K562 (cell line): ENCODE measurements around the gene AQP6. TPM values are rescaled to one million over a fixed set of nuclear protein-coding genes. Genes with fewer than 3 reads are reported as not detected.

ENCODE experiments used
- ATAC-seq: fragments of 200-7000 bp; cut with Tn5 transposase; 3 replicates; pipeline ENCODE4 v1.9.1; 2020; ENCODE audit warnings: moderate library complexity
- BruUV-seq: library from RNA; stranded (reverse); fragments of 400-500 nt; replicated peaks from 2 replicates; lab custom pipeline; 2021; lab: Mats Ljungman, UMichigan
- CTCF ChIA-PET: fragments of 300-600 bp; formaldehyde crosslinking; extraction: SDS; loops from one replicate; lab custom pipeline; 2021; ENCODE audit warnings: low intra/inter-chr PET ratio; lab: Yijun Ruan, JAX
- POLR2A ChIA-PET: fragments of 300-600, 350-650 bp; sonication (Branson Sonifier 250); formaldehyde crosslinking; extraction: SDS; loops from one replicate; lab custom pipeline; 2021; ENCODE audit warnings: antibody characterized with exemption, inconsistent platforms; lab: Yijun Ruan, JAX
- DNase-seq, 4 experiments: peaks; one replicate each; pipeline versions ENCODE4 v3.0.0 to v3.0.0-alpha.2; 2011 to 2018; ENCODE audit warnings: low spot score in 3 of 4, mixed read lengths in 3 of 4; ENCODE audit errors: extremely low read depth in 1 of 4
- FAIRE-seq: peaks from 2 replicates; lab custom pipeline; 2011; peaks lifted over from hg19 to GRCh38; lab: Jason Lieb, UNC
- H2AFZ ChIP-seq: 2 replicates; pipeline ENCODE4 v1.6.0; 2011; ENCODE audit warnings: low read depth, low read length, control low read depth, inconsistent platforms
- H3K27ac ChIP-seq: fragments of 200-600 bp; 3 replicates; pipeline ENCODE4 v1.8.0; 2011; ENCODE audit warnings: low read depth, mild to moderate bottlenecking, control low read depth, inconsistent platforms, low read length, moderate library complexity, mixed read lengths; ENCODE audit errors: extremely low read depth
- H3K27me3 ChIP-seq, 2 experiments: fragments of 300-600 bp in 1 of 2; 2 replicates in 1 of 2; 3 replicates in 1 of 2; pipeline versions ENCODE4 v1.6.0 to v1.8.0; 2011; ENCODE audit warnings: inconsistent platforms in 2 of 2, low read length in 2 of 2, mild to moderate bottlenecking in 1 of 2, mixed read lengths in 1 of 2, moderate library complexity in 1 of 2; ENCODE audit not compliant: control insufficient read depth in 2 of 2, insufficient read depth in 2 of 2
- H3K36me3 ChIP-seq: fragments of 300-600 bp; 3 replicates; pipeline ENCODE4 v1.8.0; 2011; ENCODE audit warnings: mild to moderate bottlenecking, low read length, inconsistent platforms; ENCODE audit not compliant: control insufficient read depth, insufficient read depth
- H3K4me1 ChIP-seq, 2 experiments: fragments of 200-600 bp in 1 of 2; replicated peaks in 1 of 2; 2 replicates in 1 of 2; 3 replicates in 1 of 2; pipeline versions ENCODE4 v1.5.1 to v1.8.0; 2011; ENCODE audit warnings: inconsistent platforms in 2 of 2, low read length in 2 of 2, mild to moderate bottlenecking in 1 of 2, mixed read lengths in 1 of 2, moderate library complexity in 1 of 2; ENCODE audit not compliant: control insufficient read depth in 2 of 2, insufficient read depth in 2 of 2
- H3K4me2 ChIP-seq: 2 replicates; pipeline ENCODE4 v1.6.1; 2011; ENCODE audit warnings: low read length, control low read depth, inconsistent platforms, mixed read lengths; ENCODE audit not compliant: insufficient read depth
- H3K4me3 ChIP-seq: fragments of 200-600 bp; sonication (generic), shearing (Covaris generic); 2 replicates; pipeline ENCODE4 v1.5.1; 2016; ENCODE audit warnings: control low read depth, inconsistent platforms
- H3K79me2 ChIP-seq: fragments of 200-600 bp; 3 replicates; pipeline ENCODE4 v1.8.0; 2011; ENCODE audit warnings: low read length, inconsistent platforms; ENCODE audit not compliant: control insufficient read depth, insufficient read depth
- H3K9ac ChIP-seq, 2 experiments: 2 replicates each; pipeline versions ENCODE4 v1.6.0 to v1.6.1; 2011; ENCODE audit warnings: low read depth in 2 of 2, low read length in 2 of 2, control low read depth in 1 of 2, inconsistent platforms in 1 of 2, mild to moderate bottlenecking in 1 of 2, mixed read lengths in 1 of 2; ENCODE audit not compliant: insufficient read depth in 1 of 2
- H3K9me1 ChIP-seq: one replicate; pipeline ENCODE4 v1.6.0; 2011; ENCODE audit warnings: inconsistent platforms, mild to moderate bottlenecking, low read length, moderate library complexity; ENCODE audit not compliant: control insufficient read depth, insufficient read depth
- H3K9me3 ChIP-seq: replicated peaks from 2 replicates; pipeline ENCODE4 v1.5.1; 2011; ENCODE audit warnings: low read depth, low read length, inconsistent platforms; ENCODE audit not compliant: control insufficient read depth, insufficient read depth
- H4K20me1 ChIP-seq: replicated peaks from 2 replicates; pipeline ENCODE4 v1.6.1; 2011; ENCODE audit warnings: low read length, inconsistent platforms, mixed read lengths; ENCODE audit not compliant: control insufficient read depth, insufficient read depth
- EGR1 ChIP-seq: fragments of 450-650 bp; conservative IDR thresholded peaks from 2 replicates; pipeline ENCODE4 v1.6.1; 2017; ENCODE audit warnings: mild to moderate bottlenecking
- EHMT2 ChIP-seq: fragments of 450-650 bp; IDR thresholded peaks from 2 replicates; pipeline ENCODE4 v1.6.1; 2018; ENCODE audit warnings: antibody characterized with exemption
- FOXJ3 ChIP-seq: sonication (generic); formaldehyde crosslinking; IDR thresholded peaks from 2 replicates; pipeline ENCODE4 v1.4.0; 2020; ENCODE audit warnings: mild to moderate bottlenecking, missing genetic modification reagents
- FOXK2 ChIP-seq, 2 experiments: fragments of 450-650 bp; IDR thresholded peaks in 1 of 2; conservative IDR thresholded peaks in 1 of 2; 2 replicates each; pipeline ENCODE4 v1.6.1; 2016; ENCODE audit warnings: low read depth in 2 of 2, mild to moderate bottlenecking in 1 of 2
- HOXB6 ChIP-seq: fragments of 250-450 bp; sonication (Bioruptor Pico); IDR thresholded peaks from 2 replicates; pipeline ENCODE4 v1.5.1; 2022; ENCODE audit warnings: mild to moderate bottlenecking, borderline replicate concordance
- L3MBTL2 ChIP-seq: fragments of 450-650 bp; IDR thresholded peaks from 2 replicates; pipeline ENCODE4 v1.6.1; 2016; ENCODE audit warnings: mild to moderate bottlenecking, moderate library complexity
- NFIC ChIP-seq: fragments of 450-650 bp; IDR thresholded peaks from 2 replicates; pipeline ENCODE4 v1.6.1; 2017; ENCODE audit warnings: mild to moderate bottlenecking, inconsistent platforms
- PHF21A ChIP-seq: fragments of 450-650 bp; IDR thresholded peaks from 2 replicates; pipeline ENCODE4 v1.6.1; 2017; ENCODE audit warnings: low read depth, borderline replicate concordance
- PRPF4 ChIP-seq: fragments of 200-400 bp; formaldehyde crosslinking; IDR thresholded peaks from one replicate; pipeline ENCODE4 v1.6.1; 2017; ENCODE audit warnings: low read length, low read depth, mild to moderate bottlenecking; ENCODE audit not compliant: insufficient read depth, poor library complexity, severe bottlenecking
- RAD21 ChIP-seq, 2 experiments: fragments of 250-450 bp in 1 of 2; fragments of 450-650 bp in 1 of 2; sonication (Bioruptor Pico) in 1 of 2; formaldehyde crosslinking in 1 of 2; IDR thresholded peaks in 1 of 2; conservative IDR thresholded peaks in 1 of 2; 2 replicates each; pipeline versions ENCODE4 v1.4.0 to v1.8.0; 2020 to 2022; ENCODE audit warnings: mild to moderate bottlenecking in 2 of 2, moderate library complexity in 1 of 2
- SPI1 ChIP-seq: IDR thresholded peaks from 2 replicates; pipeline ENCODE4 v1.6.1; 2011; ENCODE audit warnings: low read depth, low read length, control low read depth, borderline replicate concordance
- VEZF1 ChIP-seq: fragments of 200-800 bp; sonication (Bioruptor generic); IDR thresholded peaks from 2 replicates; pipeline ENCODE4 v1.6.1; 2017; ENCODE audit warnings: missing genetic modification characterization, missing compliant biosample characterization
- ZKSCAN1 ChIP-seq: fragments of 150-350 bp; IDR thresholded peaks from 2 replicates; pipeline ENCODE4 v1.6.1; 2016; ENCODE audit warnings: low read depth, low read length
- ZNF165 ChIP-seq: fragments of 250-450 bp; sonication (Bioruptor Pico); IDR thresholded peaks from 2 replicates; pipeline ENCODE4 v1.4.0; 2020; ENCODE audit warnings: borderline replicate concordance
- ZNF263 ChIP-seq: sonication (generic); formaldehyde crosslinking; IDR thresholded peaks from 2 replicates; pipeline ENCODE4 v1.8.0; 2022; ENCODE audit warnings: mild to moderate bottlenecking, missing genetic modification reagents, borderline replicate concordance
- ZNF695 ChIP-seq: fragments of 450-650 bp; formaldehyde crosslinking; IDR thresholded peaks from 2 replicates; pipeline ENCODE4 v1.4.0; 2020; ENCODE audit warnings: mild to moderate bottlenecking, moderate library complexity
- WGBS: fragments of 100-300 bp; shearing (Covaris generic); methylation state at CpG from one replicate; pipeline ENCODE4 v1.1.6; 2016; ENCODE audit warnings: low coverage, mixed read lengths; ENCODE audit not compliant: insufficient coverage; ENCODE audit errors: missing lambda C conversion rate; 5-methylcytosine and 5-hydroxymethylcytosine counted together
- in situ Hi-C: fragments of 300-500 bp; cut with MboI; formaldehyde crosslinking; loops from 4 replicates; pipeline ENCODE4 v1.15.0; 2018; ENCODE audit warnings: inconsistent platforms, mixed read lengths
- intact Hi-C: fragments of 100-400 bp; cut with micrococcal nuclease; formaldehyde crosslinking; loops from 2 replicates; pipeline ENCODE4 v1.14.2; 2022
- polyA plus RNA-seq, 8 experiments: library from polyadenylated mRNA; depleted of rRNA in 4 of 8; stranded (reverse) in 5 of 8; unstranded in 3 of 8; fragments of >200 nt; fragmentation: Nextera tagmentation in 2 of 8; fragmentation: Illumina TruSeq in 1 of 8; extraction: Ambion mirVana in 2 of 8; extraction: Trizol in 1 of 8; gene quantifications; 2 replicates each; pipeline versions ENCODE4 v1.2.1 to v1.2.3, GENCODE V29; 2011 to 2014; ENCODE audit warnings: inconsistent platforms in 1 of 8, missing spikeins in 1 of 8
- total RNA-seq, 7 experiments: library from RNA; depleted of rRNA in 6 of 7; stranded (reverse); fragments of >200 nt in 6 of 7; fragmentation: Illumina TruSeq in 2 of 7; extraction: Trizol in 2 of 7; gene quantifications; 2 replicates each; pipeline versions ENCODE4 v1.2.1 to v1.2.3, GENCODE V29; 2011 to 2021; ENCODE audit warnings: low replicate concordance in 1 of 7
- TF ChIP-seq, protein P1 (sequence below): fragments of 450-650 bp; formaldehyde crosslinking; IDR thresholded peaks from 2 replicates; pipeline ENCODE4 v1.4.0; 2022; ENCODE audit warnings: missing genetic modification characterization
- TF ChIP-seq, protein P2 (sequence below): IDR thresholded peaks from 2 replicates; pipeline ENCODE4 v1.6.1; 2012; ENCODE audit warnings: low read depth, low read length, improper control_type of control experiment, borderline replicate concordance

Gene AQP6
- total and polyA plus RNA-seq, 9 of the 15 experiments (the other 6 are each of a cell fraction or from before 2014, with no cell fraction given) = 0.05 to 0.12 TPM; not detected in 7

DNA sequence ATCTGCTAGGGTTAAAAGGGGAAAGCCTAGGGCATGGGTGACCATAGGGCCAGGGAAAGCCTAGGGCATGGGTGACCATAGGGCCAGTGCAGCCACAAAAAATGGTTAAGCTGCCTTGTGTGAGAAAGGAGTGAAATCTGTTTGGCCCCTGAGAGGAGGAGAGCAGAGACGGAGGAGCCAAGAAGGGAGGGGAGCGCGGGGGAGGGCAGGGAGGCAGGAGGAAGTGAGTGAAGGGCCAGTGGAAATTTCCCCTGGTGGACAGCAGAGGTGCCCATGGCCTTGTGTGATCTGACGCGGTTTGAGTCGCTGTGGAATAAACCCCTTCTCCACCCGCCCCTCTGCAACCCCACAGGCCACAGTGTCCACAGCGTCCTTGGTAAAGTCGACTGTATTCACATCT lies 618 bp upstream of the AQP6 start:
- no peak overlapping the region for H3K9ac ChIP-seq
- 8% methylated on average over 5 of the region's 9 CpGs for WGBS
- no peaks in the 10 kb centered on the region for H3K79me2 ChIP-seq
- BruUV-seq = no TSS peak
- no peaks in the 10 kb centered on the region for H3K36me3 ChIP-seq
- H3K4me2 ChIP-seq = no peak overlapping the region
- FAIRE-seq (no peak), DNase-seq (peak in 1 of 4 experiments; percentile 25), ATAC-seq (no peak)
- no peak overlapping the region for H2AFZ ChIP-seq
- peaks cover 28 to 65% of the 10 kb centered on the region in 2 experiments; a peak in 4 of 5 replicates for H3K27me3 ChIP-seq
- intact Hi-C loops = no loop called here
- in situ Hi-C loops = loop anchor here (5.0 kb wide), 1 partner anchor 95 kb away; no protein-coding TSS in a partner anchor
- H4K20me1 ChIP-seq = peaks cover 18% of the 10 kb centered on the region
- H3K4me1 ChIP-seq = peaks cover 2 to 45% of the 10 kb centered on the region in 2 experiments; a peak in 4 of 5 replicates
- no peak overlapping the region for H3K27ac ChIP-seq
- ChIA-PET CTCF (interaction anchor here (1.7 kb wide), 1 partner anchor 98 kb away, joined by 5 read pairs; no protein-coding TSS in a partner anchor), POLR2A (interaction anchor here (0.5 kb wide), 1 partner anchor 82 kb away, joined by 3 read pairs; no protein-coding TSS in a partner anchor)
- no peaks in the 10 kb centered on the region for H3K9me3 ChIP-seq
- H3K4me3 ChIP-seq = no peak overlapping the region
- no peaks in the 10 kb centered on the region for H3K9me1 ChIP-seq
- no peak for TF ChIP-seq EHMT2
- TF ChIP-seq L3MBTL2 = no peak
- TF ChIP-seq FOXK2 (conservative IDR thresholded peaks at IDR 0.05 in 1 of 2, IDR thresholded peaks at IDR 0.05 in 1 of 2; ENCODE audit: low read depth in 2 of 2) = no peak
- peak; percentile 38; the same call in 1 of the 2 replicates for TF ChIP-seq SPI1
- peak; percentile 54; the same call in 1 of the 2 replicates for TF ChIP-seq ZNF263 (CRISPR knock-in tag)
- no peak for TF ChIP-seq ZNF165 (CRISPR knock-in tag)
- peak; percentile 63 for TF ChIP-seq VEZF1
- peak; percentile 44; the same call in 1 of the 2 replicates for TF ChIP-seq EGR1
- TF ChIP-seq ZKSCAN1 = no peak
- no peak for TF ChIP-seq FOXJ3 (CRISPR knock-in tag)
- no peak for TF ChIP-seq ZNF695 (CRISPR knock-in tag)
- TF ChIP-seq NFIC = no peak
- no peak for TF ChIP-seq PHF21A
- TF ChIP-seq HOXB6 (CRISPR knock-in tag) = no peak
- TF ChIP-seq, protein P1, sequence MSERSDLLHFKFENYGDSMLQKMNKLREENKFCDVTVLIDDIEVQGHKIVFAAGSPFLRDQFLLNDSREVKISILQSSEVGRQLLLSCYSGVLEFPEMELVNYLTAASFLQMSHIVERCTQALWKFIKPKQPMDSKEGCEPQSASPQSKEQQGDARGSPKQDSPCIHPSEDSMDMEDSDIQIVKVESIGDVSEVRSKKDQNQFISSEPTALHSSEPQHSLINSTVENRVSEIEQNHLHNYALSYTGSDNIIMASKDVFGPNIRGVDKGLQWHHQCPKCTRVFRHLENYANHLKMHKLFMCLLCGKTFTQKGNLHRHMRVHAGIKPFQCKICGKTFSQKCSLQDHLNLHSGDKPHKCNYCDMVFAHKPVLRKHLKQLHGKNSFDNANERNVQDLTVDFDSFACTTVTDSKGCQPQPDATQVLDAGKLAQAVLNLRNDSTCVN = no peak
- no peak for TF ChIP-seq RAD21 (CRISPR knock-in tag; conservative IDR thresholded peaks at IDR 0.05 in 1 of 2, IDR thresholded peaks at IDR 0.05 in 1 of 2)
- no peak for TF ChIP-seq PRPF4
- TF ChIP-seq, protein P2, sequence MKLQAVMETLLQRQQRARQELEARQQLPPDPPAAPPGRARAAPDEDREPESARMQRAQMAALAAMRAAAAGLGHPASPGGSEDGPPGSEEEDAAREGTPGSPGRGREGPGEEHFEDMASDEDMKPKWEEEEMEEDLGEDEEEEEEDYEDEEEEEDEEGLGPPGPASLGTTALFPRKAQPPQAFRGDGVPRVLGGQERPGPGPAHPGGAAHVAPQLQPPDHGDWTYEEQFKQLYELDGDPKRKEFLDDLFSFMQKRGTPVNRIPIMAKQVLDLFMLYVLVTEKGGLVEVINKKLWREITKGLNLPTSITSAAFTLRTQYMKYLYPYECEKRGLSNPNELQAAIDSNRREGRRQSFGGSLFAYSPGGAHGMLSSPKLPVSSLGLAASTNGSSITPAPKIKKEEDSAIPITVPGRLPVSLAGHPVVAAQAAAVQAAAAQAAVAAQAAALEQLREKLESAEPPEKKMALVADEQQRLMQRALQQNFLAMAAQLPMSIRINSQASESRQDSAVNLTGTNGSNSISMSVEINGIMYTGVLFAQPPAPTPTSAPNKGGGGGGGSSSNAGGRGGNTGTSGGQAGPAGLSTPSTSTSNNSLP = no peak
